H1 (cell line): ENCODE measurements around the gene MPHOSPH9.

ENCODE experiments used
- CBX5 ChIP-seq: fragments of 300-800, 300-1000 bp; sonication (generic); IDR thresholded peaks from 2 replicates; pipeline ENCODE4 v1.7.1; 2016; ENCODE audit warnings: antibody characterized with exemption, low read length, low read depth
- CHD1 ChIP-seq: IDR thresholded peaks from 2 replicates; pipeline ENCODE4 v1.6.1; 2012; ENCODE audit warnings: low read depth, low read length, improper control_type of control experiment
- CHD2 ChIP-seq: IDR thresholded peaks from 2 replicates; pipeline ENCODE4 v1.6.1; 2012; ENCODE audit warnings: low read length, improper control_type of control experiment
- CREB1 ChIP-seq: IDR thresholded peaks from 2 replicates; pipeline ENCODE4 v1.6.1; 2012; ENCODE audit warnings: inconsistent platforms
- CTCF ChIP-seq, 3 experiments: IDR thresholded peaks; 1 replicate in 2 of 3; 2 replicates in 1 of 3; pipeline versions ENCODE4 v1.5.1 to v1.6.1; 2011; ENCODE audit warnings: low read length in 3 of 3, mild to moderate bottlenecking in 3 of 3, inconsistent platforms in 2 of 3, low read depth in 1 of 3, moderate library complexity in 1 of 3; ENCODE audit not compliant: insufficient read depth in 1 of 3; ENCODE audit errors: control extremely low read depth in 1 of 3
- HDAC2 ChIP-seq, 2 experiments: fragments of 300-600 bp in 1 of 2; sonication (generic) in 1 of 2; IDR thresholded peaks; 2 replicates each; pipeline ENCODE4 v1.6.1; 2011 to 2012; ENCODE audit warnings: low read depth in 2 of 2, low read length in 2 of 2, mild to moderate bottlenecking in 2 of 2, moderate library complexity in 2 of 2, borderline replicate concordance in 1 of 2, inconsistent platforms in 1 of 2
- KDM5A ChIP-seq: fragments of 200-600 bp; IDR thresholded peaks from 2 replicates; pipeline ENCODE4 v1.7.1; 2012; ENCODE audit warnings: mild to moderate bottlenecking, low read length, inconsistent platforms, mixed read lengths
- MAX ChIP-seq: IDR thresholded peaks from 2 replicates; pipeline ENCODE4 v1.6.1; 2012; ENCODE audit warnings: inconsistent platforms
- POLR2A ChIP-seq, 2 experiments: IDR thresholded peaks; 1 replicate in 1 of 2; 2 replicates in 1 of 2; pipeline ENCODE4 v1.6.1; 2011; ENCODE audit warnings: low read depth in 2 of 2, low read length in 2 of 2, mild to moderate bottlenecking in 2 of 2; ENCODE audit errors: control extremely low read depth in 1 of 2
- SUZ12 ChIP-seq: fragments of 200-600 bp; sonication (generic); IDR thresholded peaks from 2 replicates; pipeline ENCODE4 v1.6.1; 2012; ENCODE audit warnings: mild to moderate bottlenecking, inconsistent platforms, low read length, moderate library complexity, mixed read lengths
- TAF1 ChIP-seq: IDR thresholded peaks from 2 replicates; pipeline ENCODE4 v1.6.1; 2011; ENCODE audit warnings: mild to moderate bottlenecking, low read depth, low read length
- USF2 ChIP-seq: IDR thresholded peaks from 2 replicates; pipeline ENCODE4 v1.6.1; 2011; ENCODE audit warnings: low read length, improper control_type of control experiment
- YY1 ChIP-seq: IDR thresholded peaks from 2 replicates; pipeline ENCODE4 v1.6.1; 2011; ENCODE audit warnings: low read depth, mild to moderate bottlenecking, low read length

GRCh38 chr12:123180171-123180570, 52.8 kb downstream of the MPHOSPH9 start:
- TF ChIP-seq CBX5 (no peak), CREB1 (no peak), CTCF (IDR thresholded peaks at IDR 0.05; ENCODE audit: control extremely low read depth in 1 of 3, insufficient read depth in 1 of 3, low read depth in 1 of 3, low read length in 3 of 3) (no peak), TAF1 (no peak), USF2 (no peak), SUZ12 (no peak), HDAC2 (IDR thresholded peaks at IDR 0.05; ENCODE audit: borderline replicate concordance in 1 of 2, low read depth in 2 of 2, low read length in 2 of 2) (no peak), YY1 (no peak), CHD2 (no peak), CHD1 (no peak), POLR2A (IDR thresholded peaks at IDR 0.05; ENCODE audit: control extremely low read depth in 1 of 2, low read depth in 2 of 2, low read length in 2 of 2) (no peak), MAX (no peak), KDM5A (no peak)
